Measurements from ENCODE around the gene CLASP1. TPM values are rescaled to one million over a fixed set of nuclear protein-coding genes. Genes with fewer than 3 reads are reported as not detected.

The CLASP1 gene
- total and polyA plus RNA-seq, 2 experiments from 2014 or later, result 20.1 to 45.9 TPM

DNA sequence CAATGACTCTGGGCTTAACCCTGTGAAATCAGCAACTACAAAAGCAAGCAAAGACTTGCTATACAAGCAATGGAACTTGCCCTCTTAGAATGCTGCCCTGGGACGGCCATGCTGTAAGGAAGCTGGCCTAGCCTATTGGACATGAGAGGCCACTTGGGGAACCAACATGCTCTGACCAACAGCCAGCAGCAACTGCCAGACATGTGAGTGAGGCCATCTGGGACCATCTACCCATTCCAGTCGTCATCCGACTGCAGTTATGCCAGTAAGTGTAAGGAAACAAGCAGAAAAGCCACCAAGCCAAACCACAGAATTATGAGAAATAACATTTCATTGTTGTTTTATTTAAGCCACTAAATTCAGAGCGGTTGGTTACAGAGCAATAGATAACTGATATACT is 40.9 kb downstream of the CLASP1 start:
- DNase-seq (ENCODE audit: low spot score), result no peak
- Histone ChIP-seq H4K20me1 (ENCODE audit: insufficient read depth, poor library complexity, severe bottlenecking) (peaks cover 8% of the 10 kb centered on the region), H3K4me2 (no peak overlapping the region), H3K27me3 (no peaks in the 10 kb centered on the region), H3K4me3 (no peak overlapping the region), H3K4me1 (ENCODE audit: insufficient read depth) (no peaks in the 10 kb centered on the region), H2AFZ (no peak overlapping the region), H3K9me2 (replicated peaks; ENCODE audit: insufficient read depth) (no peaks in the 10 kb centered on the region), H3K79me2 (peaks cover 83% of the 10 kb centered on the region), H3K9me3 (ENCODE audit: low read depth) (no peaks in the 10 kb centered on the region), H3K27ac (no peak overlapping the region), H3K36me3 (replicated peaks; ENCODE audit: insufficient read depth, low read depth) (no peaks in the 10 kb centered on the region)
- TF ChIP-seq EZH2phosphoT487 (IDR thresholded peaks at IDR 0.05; ENCODE audit: low read depth, severe bottlenecking, unreplicated experiment), result no peak
- TF ChIP-seq, protein P1, sequence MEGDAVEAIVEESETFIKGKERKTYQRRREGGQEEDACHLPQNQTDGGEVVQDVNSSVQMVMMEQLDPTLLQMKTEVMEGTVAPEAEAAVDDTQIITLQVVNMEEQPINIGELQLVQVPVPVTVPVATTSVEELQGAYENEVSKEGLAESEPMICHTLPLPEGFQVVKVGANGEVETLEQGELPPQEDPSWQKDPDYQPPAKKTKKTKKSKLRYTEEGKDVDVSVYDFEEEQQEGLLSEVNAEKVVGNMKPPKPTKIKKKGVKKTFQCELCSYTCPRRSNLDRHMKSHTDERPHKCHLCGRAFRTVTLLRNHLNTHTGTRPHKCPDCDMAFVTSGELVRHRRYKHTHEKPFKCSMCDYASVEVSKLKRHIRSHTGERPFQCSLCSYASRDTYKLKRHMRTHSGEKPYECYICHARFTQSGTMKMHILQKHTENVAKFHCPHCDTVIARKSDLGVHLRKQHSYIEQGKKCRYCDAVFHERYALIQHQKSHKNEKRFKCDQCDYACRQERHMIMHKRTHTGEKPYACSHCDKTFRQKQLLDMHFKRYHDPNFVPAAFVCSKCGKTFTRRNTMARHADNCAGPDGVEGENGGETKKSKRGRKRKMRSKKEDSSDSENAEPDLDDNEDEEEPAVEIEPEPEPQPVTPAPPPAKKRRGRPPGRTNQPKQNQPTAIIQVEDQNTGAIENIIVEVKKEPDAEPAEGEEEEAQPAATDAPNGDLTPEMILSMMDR (IDR thresholded peaks at IDR 0.05; ENCODE audit: poor library complexity), result no peak
- no peak for TF ChIP-seq EZH2 (IDR thresholded peaks at IDR 0.05; ENCODE audit: borderline replicate concordance)
- WGBS (ENCODE audit: low lambda C conversion rate, missing lambda C conversion rate), result 97% methylated on average over 4 of the region's 4 CpGs

DNA sequence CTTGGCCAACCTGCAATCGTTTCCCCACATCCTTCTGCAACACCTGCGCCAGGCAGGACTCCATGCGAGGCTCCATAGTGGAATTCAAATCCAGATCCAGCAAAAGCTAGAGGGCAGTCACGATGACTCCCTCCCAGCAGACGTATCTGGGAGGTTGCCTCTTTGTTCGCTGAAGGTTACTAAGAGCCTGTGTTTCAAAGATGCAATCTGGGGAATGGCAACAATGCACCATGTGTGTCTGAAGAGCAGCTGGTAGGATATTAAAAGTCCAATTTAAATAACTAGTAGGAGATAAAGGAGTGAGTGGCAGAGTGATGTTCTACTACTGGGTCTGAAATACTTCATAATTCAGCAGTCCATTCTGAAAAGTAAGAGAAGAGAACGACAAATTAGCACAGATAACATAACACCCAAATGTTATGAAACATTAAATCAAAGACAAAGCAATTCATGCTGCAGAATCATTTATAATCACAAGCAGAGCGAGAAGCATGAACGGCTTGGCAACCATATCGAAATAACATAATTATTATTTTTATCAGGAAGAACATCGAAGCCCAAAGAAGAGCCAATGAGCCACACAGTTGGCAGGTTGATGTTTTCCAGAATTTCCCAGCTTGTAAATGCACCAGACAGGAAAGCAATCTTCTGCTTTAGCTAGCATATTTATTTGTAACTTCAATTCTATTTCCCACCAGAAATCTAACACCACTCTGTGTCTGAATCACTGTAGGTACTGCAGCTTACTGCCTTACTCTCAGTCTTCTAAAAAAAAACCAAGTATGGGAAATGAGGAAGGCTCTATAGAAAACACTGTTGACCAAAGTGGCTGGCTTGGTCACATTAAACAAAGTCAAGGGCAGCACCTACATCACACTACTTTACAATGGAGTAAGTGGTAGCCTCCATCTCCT is 43.2 kb downstream of the CLASP1 start:
- Histone ChIP-seq H3K36me3 (replicated peaks; ENCODE audit: insufficient read depth, low read depth) (no peaks in the 10 kb centered on the region), H3K4me3 (no peak overlapping the region), H4K20me1 (ENCODE audit: insufficient read depth, poor library complexity, severe bottlenecking) (peaks cover 8% of the 10 kb centered on the region), H3K9me2 (replicated peaks; ENCODE audit: insufficient read depth) (no peaks in the 10 kb centered on the region), H2AFZ (no peak overlapping the region), H3K27ac (no peak overlapping the region), H3K4me1 (ENCODE audit: insufficient read depth) (no peaks in the 10 kb centered on the region), H3K4me2 (no peak overlapping the region), H3K27me3 (no peaks in the 10 kb centered on the region), H3K79me2 (peaks cover 83% of the 10 kb centered on the region), H3K9me3 (ENCODE audit: low read depth) (no peaks in the 10 kb centered on the region)
- no peak for DNase-seq (ENCODE audit: low spot score)
- WGBS (ENCODE audit: low lambda C conversion rate, missing lambda C conversion rate), result 88% methylated on average over 11 of the region's 11 CpGs
- no peak for TF ChIP-seq EZH2 (IDR thresholded peaks at IDR 0.05; ENCODE audit: borderline replicate concordance)
- TF ChIP-seq EZH2phosphoT487 (IDR thresholded peaks at IDR 0.05; ENCODE audit: low read depth, severe bottlenecking, unreplicated experiment), result no peak
- TF ChIP-seq, protein P1 (IDR thresholded peaks at IDR 0.05; ENCODE audit: poor library complexity), result no peak

- DNase-seq (ENCODE audit: low spot score), result no peak
- Histone ChIP-seq H3K4me2 (no peak overlapping the region), H3K9me3 (ENCODE audit: low read depth) (no peaks in the 10 kb centered on the region), H3K27me3 (no peaks in the 10 kb centered on the region), H3K9me2 (replicated peaks; ENCODE audit: insufficient read depth) (no peaks in the 10 kb centered on the region), H3K4me1 (ENCODE audit: insufficient read depth) (no peaks in the 10 kb centered on the region), H3K27ac (no peak overlapping the region), H3K4me3 (no peak overlapping the region), H3K36me3 (replicated peaks; ENCODE audit: insufficient read depth, low read depth) (no peaks in the 10 kb centered on the region), H2AFZ (no peak overlapping the region), H3K79me2 (peaks cover 87% of the 10 kb centered on the region), H4K20me1 (ENCODE audit: insufficient read depth, poor library complexity, severe bottlenecking) (peaks cover 4% of the 10 kb centered on the region)
- 100% methylated on average over 1 of the region's 1 CpG for WGBS (ENCODE audit: low lambda C conversion rate, missing lambda C conversion rate)
- TF ChIP-seq EZH2phosphoT487 (IDR thresholded peaks at IDR 0.05; ENCODE audit: low read depth, severe bottlenecking, unreplicated experiment) (no peak), EZH2 (IDR thresholded peaks at IDR 0.05; ENCODE audit: borderline replicate concordance) (no peak)
- TF ChIP-seq, protein P1 (IDR thresholded peaks at IDR 0.05; ENCODE audit: poor library complexity), result no peak
Observed at GRCh38 chr2:121603185-121603584, 46.1 kb downstream of the CLASP1 start.

All from hepatocyte (in vitro differentiated cells).